Measurements from ENCODE around the gene DTNB.

DTNB gene

DNA sequence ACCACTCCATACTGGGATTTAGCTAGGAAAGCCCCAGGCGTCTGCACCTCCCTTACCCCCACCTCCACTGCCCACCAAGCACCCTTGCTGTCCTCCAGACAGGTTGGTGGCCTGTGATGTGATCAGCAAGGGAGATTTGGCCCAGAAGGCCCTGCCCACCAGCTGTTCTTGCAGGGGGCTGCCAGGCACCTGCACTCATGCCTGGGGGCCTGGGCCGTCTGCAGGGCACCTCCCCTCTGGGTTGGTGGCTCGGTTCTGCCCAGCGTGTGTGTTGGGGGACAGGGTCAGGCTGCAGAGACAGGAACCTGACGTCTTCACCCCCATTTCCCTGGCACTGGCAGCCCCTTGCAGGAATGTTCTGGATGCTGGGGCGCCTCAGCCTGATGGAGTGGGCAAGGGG is 337.4 kb downstream of the DTNB start:
- DNase-seq = no peak

DNA sequence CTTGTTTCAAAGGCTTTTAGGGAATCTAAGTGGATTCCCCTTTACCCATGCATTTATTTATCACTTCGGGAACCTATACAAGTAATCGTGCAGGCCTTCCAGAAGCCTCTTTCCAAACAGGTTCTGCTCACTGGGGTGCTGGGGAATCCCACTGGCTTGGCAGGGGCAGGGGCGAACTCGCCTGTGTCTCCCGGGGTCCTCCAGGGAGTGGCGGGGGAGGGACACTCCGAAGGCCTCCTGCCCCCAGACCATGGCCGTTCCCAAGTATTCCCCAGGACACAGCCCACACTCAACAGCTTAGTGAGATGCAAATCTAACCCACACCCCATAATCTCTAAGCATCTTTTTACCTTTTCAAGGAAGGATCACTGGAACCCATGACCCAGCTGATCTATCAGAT is 338.2 kb downstream of the DTNB start:
- DNase-seq = no peak

DNA sequence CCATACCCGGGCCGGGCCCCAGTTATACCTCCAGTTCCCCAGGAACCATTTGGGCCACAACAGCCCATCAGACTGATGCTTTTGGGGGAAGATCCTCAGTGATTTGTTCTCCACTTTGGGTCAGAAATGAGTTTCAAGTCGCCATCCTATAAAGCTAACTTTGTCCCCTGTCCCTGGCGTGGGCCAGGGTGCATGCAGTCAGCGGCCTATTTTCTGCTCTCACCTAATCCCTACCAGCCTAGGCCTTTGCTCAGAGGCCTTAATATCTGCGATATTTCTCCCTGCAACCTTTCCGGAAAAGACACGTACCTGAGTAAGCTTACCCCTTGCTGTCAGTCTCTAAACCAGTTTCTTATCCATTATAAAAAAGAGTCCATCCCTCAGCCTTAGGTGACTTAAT is 338.9 kb downstream of the DTNB start:
- DNase-seq = no peak

DNA sequence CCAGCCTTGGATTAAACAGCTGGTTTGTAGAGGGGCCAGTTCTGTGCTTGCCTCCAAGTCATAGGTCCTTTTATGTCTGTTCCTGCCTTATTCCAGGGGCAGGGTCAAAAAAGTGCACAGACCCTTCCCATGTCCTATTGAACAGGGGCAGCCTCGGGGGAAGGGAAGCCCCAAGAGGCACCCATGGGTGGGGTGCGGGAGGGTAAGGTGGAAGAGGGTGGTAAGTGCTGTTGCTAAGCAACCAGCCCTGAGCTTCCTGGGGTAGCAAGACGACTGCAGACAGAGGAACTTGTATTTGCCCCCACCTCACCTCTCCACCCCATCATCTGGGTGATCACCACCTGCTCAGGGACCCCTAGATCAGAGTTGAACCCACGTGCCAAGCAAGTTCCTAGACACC is 339.4 kb downstream of the DTNB start:
- DNase-seq = no peak

DNA sequence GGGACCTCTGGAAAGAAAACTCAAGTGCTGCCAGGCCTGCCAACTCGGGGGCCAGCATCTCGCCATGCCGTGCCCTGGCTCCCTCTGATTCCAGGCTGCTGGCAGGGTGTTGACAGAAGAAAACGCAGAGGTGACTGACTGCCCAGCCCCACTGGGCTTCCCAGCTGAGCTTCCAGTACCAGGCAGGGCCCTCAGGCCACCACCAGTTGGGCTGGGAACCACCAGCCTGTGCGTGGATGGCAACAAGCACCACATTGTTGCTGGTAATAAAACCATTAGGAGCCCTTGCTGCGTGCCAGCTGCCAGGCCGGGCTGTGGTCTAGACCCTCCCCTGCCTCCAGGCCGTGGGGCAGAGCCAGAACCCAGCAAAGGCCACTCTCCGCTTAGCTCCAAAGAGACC is 340.8 kb downstream of the DTNB start:
- no peak for DNase-seq

DNA sequence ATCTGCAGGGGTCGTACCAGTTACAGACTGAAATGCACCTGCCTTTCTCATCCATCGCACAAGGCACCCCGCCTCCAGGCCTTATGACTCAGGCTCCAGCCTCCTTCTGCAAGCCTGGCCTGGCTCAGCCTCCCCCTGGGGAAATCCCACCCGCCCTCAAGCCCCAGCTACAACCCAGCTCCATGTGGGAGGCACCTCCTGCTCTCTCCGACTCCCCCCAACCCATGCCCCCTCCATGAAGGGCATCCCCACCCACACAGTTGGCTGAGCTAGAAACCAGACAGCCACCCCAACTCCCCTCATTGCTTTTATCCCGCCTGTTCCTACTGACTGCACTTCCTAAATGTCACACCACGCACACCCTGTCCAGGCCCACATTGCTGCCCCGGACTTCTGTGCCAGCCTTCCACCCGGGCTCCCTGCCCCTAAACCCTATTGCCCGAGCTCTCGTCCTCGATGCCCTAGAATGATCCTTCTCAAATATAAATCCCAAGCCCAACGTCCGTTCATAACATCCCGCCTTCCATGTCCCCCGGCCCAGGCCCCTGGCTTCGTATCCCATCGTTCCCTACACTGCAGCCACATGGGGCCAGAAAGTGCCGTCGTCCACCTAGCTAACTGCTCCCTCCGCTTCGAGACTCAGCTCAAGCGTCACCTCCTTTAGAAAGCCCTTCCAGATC is 341.6 kb downstream of the DTNB start:
- DNase-seq = no peak

DNA sequence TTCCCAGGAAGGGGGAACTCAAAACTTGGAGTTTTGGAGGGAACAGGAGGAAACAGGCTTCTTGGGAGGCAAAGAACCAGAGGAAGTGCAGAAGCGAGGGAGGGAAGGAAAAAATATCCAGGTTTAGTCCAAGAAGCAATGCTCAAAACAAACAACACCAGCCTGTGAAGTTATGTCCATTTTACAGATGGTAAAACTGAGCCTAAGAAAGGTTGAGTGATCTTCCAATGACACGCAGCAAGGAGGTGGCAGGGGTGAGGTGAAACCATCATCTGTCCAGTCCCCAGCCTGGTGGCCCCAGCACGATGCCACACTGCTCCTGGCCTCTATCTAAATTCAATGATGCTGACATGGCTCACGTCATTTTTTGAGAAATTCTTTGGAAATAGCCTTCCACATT is 342.4 kb downstream of the DTNB start:
- no peak for DNase-seq

DNA sequence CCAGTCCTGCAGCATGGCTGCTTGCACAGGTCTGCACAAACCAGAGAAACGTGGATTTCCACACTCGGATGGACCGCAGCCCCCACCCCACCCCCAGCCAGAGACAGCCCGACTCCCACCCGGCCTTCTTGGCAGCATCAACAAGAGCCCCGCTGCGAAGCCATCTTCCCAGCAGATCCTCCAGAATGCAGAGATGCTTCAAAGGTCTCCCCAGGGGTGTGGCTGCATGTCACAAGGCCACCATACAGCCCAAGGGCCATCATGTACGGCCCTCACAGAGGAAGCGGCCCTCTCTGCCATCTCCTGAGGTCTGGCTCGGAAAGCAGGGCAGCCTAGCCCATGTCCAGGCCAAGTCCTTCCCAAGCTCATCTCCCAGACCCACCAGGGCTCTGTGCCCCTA is 343.1 kb downstream of the DTNB start:
- no peak for DNase-seq

DNA sequence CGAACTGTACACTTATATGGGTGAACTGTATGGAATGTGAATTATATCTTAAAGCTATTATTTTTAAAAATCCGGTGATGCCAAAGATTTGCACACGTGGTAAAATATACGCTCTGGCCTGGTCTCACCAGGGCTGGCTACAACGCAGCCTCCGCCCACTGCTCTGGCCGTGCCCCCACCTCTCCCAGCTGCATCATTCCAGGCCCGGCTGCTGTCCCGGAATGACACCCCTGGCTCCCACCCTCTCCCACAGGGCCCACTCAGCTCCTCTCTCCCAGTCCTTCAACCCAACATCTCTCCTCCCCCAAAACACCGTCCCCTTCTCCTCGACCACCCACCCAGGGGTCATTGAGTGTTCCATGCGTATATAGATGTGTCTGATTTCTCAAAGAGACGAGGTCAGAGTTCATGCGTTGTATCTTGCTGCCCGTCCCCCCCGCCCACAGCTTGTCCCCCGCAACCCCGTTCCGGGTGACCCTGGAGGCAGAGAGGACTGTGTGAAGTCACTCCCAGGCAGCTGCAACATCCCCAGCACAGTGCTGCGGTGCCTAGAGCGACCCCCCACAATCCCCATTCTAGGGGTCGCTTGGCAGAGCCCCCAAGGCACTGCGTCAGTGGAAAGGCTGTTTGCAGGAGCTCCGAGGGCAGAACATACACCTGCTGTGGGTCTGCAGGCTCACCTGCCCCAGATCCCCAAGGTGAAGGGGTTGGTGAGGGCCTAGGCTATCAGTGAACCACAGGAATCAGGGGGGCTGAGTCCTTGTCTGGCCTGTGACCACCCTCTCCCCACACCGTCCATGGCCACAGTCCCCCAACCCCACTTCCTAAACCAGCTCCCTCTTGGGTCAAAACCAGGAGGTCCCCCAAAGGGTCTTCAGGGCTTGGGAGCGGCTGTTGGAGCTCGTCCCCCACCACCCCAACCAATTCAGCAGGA is 345.0 kb downstream of the DTNB start:
- no peak for DNase-seq
